A673 (cell line): ENCODE measurements around the gene DUSP18. TPM values are rescaled to one million over a fixed set of nuclear protein-coding genes. Genes with fewer than 3 reads are reported as not detected.

Experiments used
- BruUV-seq: library from RNA; stranded (reverse); fragments of 400-500 nt; replicated peaks from 2 replicates; lab custom pipeline; 2021; lab: Mats Ljungman, UMichigan
- CTCF ChIA-PET: fragments of 300-600 bp; sonication (Branson Sonifier 250); formaldehyde crosslinking; loops from one replicate; lab custom pipeline; 2022; ENCODE audit warnings: antibody characterized with exemption; lab: Charles Lee
- POLR2A ChIA-PET: fragments of 300-600 bp; sonication (Branson Sonifier 250); formaldehyde crosslinking; loops from one replicate; lab custom pipeline; 2022; ENCODE audit warnings: antibody characterized with exemption; ENCODE audit not compliant: low non-redundant PET; lab: Charles Lee
- DNase-seq: peaks from one replicate; pipeline ENCODE4 v3.0.0-alpha.2; 2015; ENCODE audit warnings: low spot score
- H3K27ac ChIP-seq: fragments of 200-600 bp; sonication (generic); 2 replicates; pipeline ENCODE4 v1.5.1; 2016; ENCODE audit warnings: mixed run types, low read depth, mild to moderate bottlenecking, mixed read lengths, antibody characterized with exemption, low read length; ENCODE audit not compliant: poor library complexity, severe bottlenecking
- H3K27me3 ChIP-seq: fragments of 200-600 bp; sonication (generic); replicated peaks from 2 replicates; pipeline ENCODE4 v1.6.1; 2017; ENCODE audit warnings: mixed run types, low read depth, mild to moderate bottlenecking, mixed read lengths, antibody characterized with exemption, low read length; ENCODE audit not compliant: insufficient read depth, poor library complexity
- H3K36me3 ChIP-seq: fragments of 200-600 bp; sonication (generic); 2 replicates; pipeline ENCODE4 v1.6.1; 2016; ENCODE audit warnings: mixed run types, mild to moderate bottlenecking, mixed read lengths, antibody characterized with exemption, low read length; ENCODE audit not compliant: insufficient read depth, poor library complexity, severe bottlenecking
- H3K4me1 ChIP-seq: fragments of 200-600 bp; sonication (generic); 2 replicates; pipeline ENCODE4 v1.6.1; 2017; ENCODE audit warnings: mixed run types, mild to moderate bottlenecking, mixed read lengths, antibody characterized with exemption, low read length; ENCODE audit not compliant: insufficient read depth, poor library complexity, severe bottlenecking
- H3K4me3 ChIP-seq: fragments of 200-600 bp; sonication (generic); 2 replicates; pipeline ENCODE4 v1.5.1; 2016; ENCODE audit warnings: low read depth, mixed run types, mild to moderate bottlenecking, mixed read lengths, low read length; ENCODE audit not compliant: poor library complexity, severe bottlenecking
- H3K9me3 ChIP-seq: fragments of 200-600 bp; sonication (generic); 2 replicates; pipeline ENCODE4 v1.6.1; 2016; ENCODE audit warnings: mixed run types, low read depth, mild to moderate bottlenecking, mixed read lengths, antibody characterized with exemption, low read length; ENCODE audit not compliant: poor library complexity, severe bottlenecking
- EZH2 ChIP-seq: fragments of 200-600 bp; sonication (generic); IDR thresholded peaks from 2 replicates; pipeline ENCODE4 v1.6.1; 2017; ENCODE audit warnings: borderline replicate concordance, low read depth, mild to moderate bottlenecking, mixed read lengths, antibody characterized with exemption, low read length; ENCODE audit not compliant: poor library complexity, severe bottlenecking
- intact Hi-C: fragments of 100-400 bp; cut with micrococcal nuclease; formaldehyde crosslinking; loops from one replicate; pipeline ENCODE4 v1.10.0; 2022; ENCODE audit not compliant: unreplicated experiment
- total RNA-seq: library from RNA; stranded (reverse); gene quantifications from 2 replicates; pipeline ENCODE4 v1.2.3, GENCODE V29; 2021

The DUSP18 gene
- total RNA-seq, 1 experiment from 2014 or later: 5.2 TPM

DNA sequence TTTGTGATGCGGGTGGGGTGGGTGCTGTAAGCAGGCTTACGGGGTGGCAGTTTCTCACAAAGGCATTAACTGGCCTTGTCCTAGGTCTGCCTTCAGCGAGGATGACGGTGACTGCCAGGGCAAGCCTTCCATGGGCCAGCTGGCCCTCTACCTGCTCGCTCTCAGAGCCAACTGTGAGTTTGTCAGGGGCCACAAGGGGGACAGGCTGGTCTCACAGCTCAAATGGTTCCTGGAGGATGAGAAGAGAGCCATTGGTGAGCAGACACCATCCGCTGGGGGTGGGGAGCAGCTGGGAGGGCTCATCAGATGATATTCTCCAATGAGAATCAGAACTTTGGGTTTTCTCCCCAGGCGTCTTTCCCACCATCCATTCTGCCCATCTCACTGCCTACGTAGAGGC is 54.9 kb downstream of the DUSP18 start:
- no peaks in the 10 kb centered on the region for H3K36me3 ChIP-seq
- DNase-seq: no peak
- peaks cover 2% of the 10 kb centered on the region for H3K4me1 ChIP-seq
- H3K9me3 ChIP-seq: no peaks in the 10 kb centered on the region
- BruUV-seq: no TSS peak
- ChIA-PET CTCF (no interaction called here), POLR2A (interaction anchor here (0.6 to 0.7 kb wide), 2 partner anchors 378 to 802 kb away, joined by 3 to 4 read pairs; no protein-coding TSS in a partner anchor)
- no peak for TF ChIP-seq EZH2
- H3K4me3 ChIP-seq: no peak overlapping the region
- intact Hi-C loops: no loop called here
- no peaks in the 10 kb centered on the region for H3K27me3 ChIP-seq
- no peak overlapping the region for H3K27ac ChIP-seq

Other genes starting within 250 kb of the DUSP18 start
- 82.6 and 86.9 TPM in 2 replicates for gene MTFP1, start 242.1 kb downstream of the DUSP18 start, total RNA-seq
- gene SEC14L3, start 195.9 kb downstream of the DUSP18 start, total RNA-seq: not detected in 2 replicates
- not detected in 2 replicates for gene SEC14L4, start 162.2 kb downstream of the DUSP18 start, total RNA-seq
- not detected in 2 replicates for gene SEC14L6, start 121.1 kb downstream of the DUSP18 start, total RNA-seq
- 0.58 and 0.83 TPM in 2 replicates for gene GAL3ST1, start 93.2 kb downstream of the DUSP18 start, total RNA-seq
- 151 and 175 TPM in 2 replicates for gene PES1, start 76.0 kb downstream of the DUSP18 start, total RNA-seq
- 7.3 and 9.8 TPM in 2 replicates for gene TCN2, start 60.7 kb downstream of the DUSP18 start, total RNA-seq
- 2.4 and 3.3 TPM in 2 replicates for gene SLC35E4, start 32.1 kb downstream of the DUSP18 start, total RNA-seq
- gene OSBP2, start 27.0 kb upstream of the DUSP18 start, total RNA-seq: 1.8 and 2.1 TPM in 2 replicates